ENCODE measurements around the gene FYN.
A peak's percentile ranks its signal among the peaks of the same experiment; 100 is the strongest.

Gene FYN

DNA sequence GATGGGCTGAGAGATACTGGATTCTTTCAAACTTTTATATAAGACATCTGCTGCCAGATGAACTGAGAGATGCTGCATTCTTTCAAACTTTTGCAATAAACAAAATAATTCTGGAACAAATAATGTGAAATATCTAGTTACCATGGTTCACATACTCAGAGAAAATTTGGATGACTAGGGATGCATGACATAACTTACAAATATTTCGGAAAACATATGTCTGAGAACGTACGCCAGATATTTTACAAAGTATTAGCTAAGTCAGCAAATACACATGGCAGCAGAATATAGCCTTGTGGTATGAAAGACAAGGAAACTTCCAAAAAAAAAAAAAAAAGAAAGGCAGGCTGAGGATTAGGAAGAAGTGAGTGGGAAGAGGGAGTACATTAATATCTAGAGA lies 154.3 kb downstream of the FYN start (continued):
- TF ChIP-seq, protein P1, sequence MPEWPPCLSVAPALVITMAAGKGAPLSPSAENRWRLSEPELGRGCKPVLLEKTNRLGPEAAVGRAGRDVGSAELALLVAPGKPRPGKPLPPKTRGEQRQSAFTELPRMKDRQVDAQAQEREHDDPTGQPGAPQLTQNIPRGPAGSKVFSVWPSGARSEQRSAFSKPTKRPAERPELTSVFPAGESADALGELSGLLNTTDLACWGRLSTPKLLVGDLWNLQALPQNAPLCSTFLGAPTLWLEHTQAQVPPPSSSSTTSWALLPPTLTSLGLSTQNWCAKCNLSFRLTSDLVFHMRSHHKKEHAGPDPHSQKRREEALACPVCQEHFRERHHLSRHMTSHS (tag by site-specific recombination; IDR thresholded peaks at IDR 0.05): no peak
- TF ChIP-seq ZBTB48 (tag by site-specific recombination; IDR thresholded peaks at IDR 0.05) (no peak), ZNF843 (tag by site-specific recombination; IDR thresholded peaks at IDR 0.05) (no peak), ZBTB20 (tag by site-specific recombination; IDR thresholded peaks at IDR 0.05) (no peak), ZNF561 (tag by site-specific recombination; IDR thresholded peaks at IDR 0.05; ENCODE audit: borderline replicate concordance) (no peak), ZXDB (tag by site-specific recombination; IDR thresholded peaks at IDR 0.05) (no peak), ZFP41 (tag by site-specific recombination; IDR thresholded peaks at IDR 0.05; ENCODE audit: borderline replicate concordance) (no peak)
- TF ChIP-seq, protein P2, sequence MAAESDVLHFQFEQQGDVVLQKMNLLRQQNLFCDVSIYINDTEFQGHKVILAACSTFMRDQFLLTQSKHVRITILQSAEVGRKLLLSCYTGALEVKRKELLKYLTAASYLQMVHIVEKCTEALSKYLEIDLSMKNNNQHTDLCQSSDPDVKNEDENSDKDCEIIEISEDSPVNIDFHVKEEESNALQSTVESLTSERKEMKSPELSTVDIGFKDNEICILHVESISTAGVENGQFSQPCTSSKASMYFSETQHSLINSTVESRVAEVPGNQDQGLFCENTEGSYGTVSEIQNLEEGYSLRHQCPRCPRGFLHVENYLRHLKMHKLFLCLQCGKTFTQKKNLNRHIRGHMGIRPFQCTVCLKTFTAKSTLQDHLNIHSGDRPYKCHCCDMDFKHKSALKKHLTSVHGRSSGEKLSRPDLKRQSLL (tag by site-specific recombination; IDR thresholded peaks at IDR 0.05): no peak

DNA sequence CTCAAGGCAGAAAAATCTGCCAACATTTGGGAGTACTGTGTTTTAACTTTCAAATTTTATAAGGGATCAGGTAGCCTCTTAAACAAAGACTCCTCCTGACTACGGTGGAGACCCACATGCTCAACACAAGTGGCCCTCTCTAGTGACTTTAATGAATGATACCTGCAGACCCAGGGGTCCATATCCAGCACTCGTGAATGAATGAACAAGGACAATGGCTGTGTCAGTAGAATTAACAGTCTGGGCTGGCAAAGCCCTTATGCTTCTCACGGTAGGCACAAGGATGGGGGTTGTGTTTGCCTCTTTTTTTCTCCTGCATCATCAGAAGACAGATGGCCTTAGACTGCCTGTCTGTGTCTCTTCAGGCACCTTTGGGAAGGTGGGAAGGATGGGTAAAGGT lies 154.9 kb downstream of the FYN start:
- no peaks in the 10 kb centered on the region for H3K9me3 ChIP-seq (ENCODE audit: control insufficient read depth, insufficient read depth, low read depth, low read length)
- CTCF ChIA-PET: interaction anchor here (1.5 to 1.6 kb wide), 2 partner anchors 277 to 311 kb away, joined by 3 to 6 read pairs; no protein-coding TSS in a partner anchor
- no peak overlapping the region for H3K4me3 ChIP-seq (ENCODE audit: low read depth, low read length)
- POLR2A ChIA-PET: no interaction called here
- no peak overlapping the region for H3K27ac ChIP-seq (ENCODE audit: extremely low read depth, low read depth, low read length)
- peaks cover 10% of the 10 kb centered on the region for H3K4me1 ChIP-seq (ENCODE audit: control insufficient read depth, insufficient read depth, low read length)
- H3K36me3 ChIP-seq (ENCODE audit: control insufficient read depth in 2 of 2, insufficient read depth in 1 of 2, low read length in 2 of 2): peaks cover 0 to 51% of the 10 kb centered on the region in 2 experiments; a peak in 1 of 3 replicates
- TF ChIP-seq FEZF1 (tag by site-specific recombination; IDR thresholded peaks at IDR 0.05): no peak
- TF ChIP-seq OSR2 (tag by site-specific recombination; IDR thresholded peaks at IDR 0.05): no peak

DNA sequence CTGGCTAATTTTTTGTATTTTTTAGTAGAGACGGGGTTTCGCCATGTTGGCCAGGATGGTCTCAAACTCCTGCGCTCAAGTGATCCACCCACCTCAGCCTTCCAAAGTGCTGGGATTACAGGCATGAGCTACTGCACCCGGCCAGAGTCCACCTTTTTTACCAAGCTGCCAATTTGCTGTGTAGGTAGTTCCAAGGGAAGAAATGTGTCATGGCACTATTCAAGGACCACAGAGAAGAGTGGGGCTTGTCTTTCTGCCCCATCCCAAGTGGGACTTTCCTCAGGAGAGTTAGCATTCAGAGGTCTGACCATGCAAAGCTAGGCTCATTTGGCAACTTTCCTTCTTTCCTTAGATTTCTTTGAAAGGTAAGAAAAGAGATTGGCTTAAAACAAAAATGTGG lies 155.6 kb downstream of the FYN start:
- ChIA-PET POLR2A (no interaction called here), CTCF (interaction anchor here (0.7 to 1.6 kb wide), 4 partner anchors 60 to 327 kb away, joined by 3 to 6 read pairs (median 4); no protein-coding TSS in a partner anchor)
- no peak for TF ChIP-seq ZNF626 (tag by site-specific recombination; IDR thresholded peaks at IDR 0.05)
- no peak for TF ChIP-seq ZSCAN30 (tag by site-specific recombination; IDR thresholded peaks at IDR 0.05)
- no peak for TF ChIP-seq ZNF48 (tag by site-specific recombination; IDR thresholded peaks at IDR 0.05)
- peaks cover 8% of the 10 kb centered on the region for H3K4me1 ChIP-seq (ENCODE audit: control insufficient read depth, insufficient read depth, low read length)
- H3K4me3 ChIP-seq (ENCODE audit: low read depth, low read length): no peak overlapping the region
- H3K27ac ChIP-seq (ENCODE audit: extremely low read depth, low read depth, low read length): no peak overlapping the region
- peaks cover 0 to 58% of the 10 kb centered on the region in 2 experiments; a peak in 1 of 3 replicates for H3K36me3 ChIP-seq (ENCODE audit: control insufficient read depth in 2 of 2, insufficient read depth in 1 of 2, low read length in 2 of 2)
- H3K9me3 ChIP-seq (ENCODE audit: control insufficient read depth, insufficient read depth, low read depth, low read length): no peaks in the 10 kb centered on the region

DNA sequence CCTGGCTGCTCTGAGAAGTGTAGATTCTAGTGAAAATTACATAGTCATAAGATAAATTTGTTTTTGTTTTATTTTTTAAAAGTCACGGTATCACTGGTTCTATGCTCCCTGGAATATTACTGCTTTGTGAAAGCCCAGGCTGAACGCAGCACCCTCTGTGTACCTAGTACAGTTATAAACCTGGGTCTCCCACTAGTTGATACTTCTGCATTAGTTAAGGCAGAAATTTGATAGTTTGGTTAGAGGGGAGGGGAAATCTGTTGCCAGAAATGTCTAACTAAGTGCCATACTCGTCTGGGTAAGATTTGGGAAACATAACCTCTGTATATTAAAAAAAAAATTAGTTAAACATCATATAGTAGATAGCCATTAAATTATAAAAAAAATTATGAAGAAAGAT lies 156.9 kb downstream of the FYN start:
- ChIA-PET CTCF (no interaction called here), POLR2A (no interaction called here)
- no peak overlapping the region for H3K4me3 ChIP-seq (ENCODE audit: low read depth, low read length)

More for the DNA sequence above, 156.9 kb downstream of the FYN start:
- TF ChIP-seq SCRT1 (tag by site-specific recombination; IDR thresholded peaks at IDR 0.05; ENCODE audit: borderline replicate concordance): peak; percentile 52; the same call in 1 of the 2 replicates
- TF ChIP-seq SP3 (tag by site-specific recombination; IDR thresholded peaks at IDR 0.05): no peak
- TF ChIP-seq, protein P3, sequence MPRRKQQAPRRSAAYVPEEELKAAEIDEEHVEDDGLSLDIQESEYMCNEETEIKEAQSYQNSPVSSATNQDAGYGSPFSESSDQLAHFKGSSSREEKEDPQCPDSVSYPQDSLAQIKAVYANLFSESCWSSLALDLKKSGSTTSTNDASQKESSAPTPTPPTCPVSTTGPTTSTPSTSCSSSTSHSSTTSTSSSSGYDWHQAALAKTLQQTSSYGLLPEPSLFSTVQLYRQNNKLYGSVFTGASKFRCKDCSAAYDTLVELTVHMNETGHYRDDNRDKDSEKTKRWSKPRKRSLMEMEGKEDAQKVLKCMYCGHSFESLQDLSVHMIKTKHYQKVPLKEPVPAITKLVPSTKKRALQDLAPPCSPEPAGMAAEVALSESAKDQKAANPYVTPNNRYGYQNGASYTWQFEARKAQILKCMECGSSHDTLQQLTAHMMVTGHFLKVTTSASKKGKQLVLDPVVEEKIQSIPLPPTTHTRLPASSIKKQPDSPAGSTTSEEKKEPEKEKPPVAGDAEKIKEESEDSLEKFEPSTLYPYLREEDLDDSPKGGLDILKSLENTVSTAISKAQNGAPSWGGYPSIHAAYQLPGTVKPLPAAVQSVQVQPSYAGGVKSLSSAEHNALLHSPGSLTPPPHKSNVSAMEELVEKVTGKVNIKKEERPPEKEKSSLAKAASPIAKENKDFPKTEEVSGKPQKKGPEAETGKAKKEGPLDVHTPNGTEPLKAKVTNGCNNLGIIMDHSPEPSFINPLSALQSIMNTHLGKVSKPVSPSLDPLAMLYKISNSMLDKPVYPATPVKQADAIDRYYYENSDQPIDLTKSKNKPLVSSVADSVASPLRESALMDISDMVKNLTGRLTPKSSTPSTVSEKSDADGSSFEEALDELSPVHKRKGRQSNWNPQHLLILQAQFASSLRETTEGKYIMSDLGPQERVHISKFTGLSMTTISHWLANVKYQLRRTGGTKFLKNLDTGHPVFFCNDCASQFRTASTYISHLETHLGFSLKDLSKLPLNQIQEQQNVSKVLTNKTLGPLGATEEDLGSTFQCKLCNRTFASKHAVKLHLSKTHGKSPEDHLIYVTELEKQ (tag by site-specific recombination; IDR thresholded peaks at IDR 0.05; ENCODE audit: borderline replicate concordance): no peak
- TF ChIP-seq ZFP69B (tag by site-specific recombination; IDR thresholded peaks at IDR 0.05): no peak
- TF ChIP-seq SCRT2 (tag by site-specific recombination; IDR thresholded peaks at IDR 0.05): peak; percentile 70
- no peak for TF ChIP-seq OVOL3 (tag by site-specific recombination; IDR thresholded peaks at IDR 0.05)
- TF ChIP-seq HOXD13 (CRISPR knock-in tag; IDR thresholded peaks at IDR 0.05; ENCODE audit: borderline replicate concordance): no peak
- no peak for TF ChIP-seq ZNF140 (tag by site-specific recombination; IDR thresholded peaks at IDR 0.05)
- Histone ChIP-seq H3K4me1 (ENCODE audit: control insufficient read depth, insufficient read depth, low read length) (peaks cover 5% of the 10 kb centered on the region; the same call in 1 of the 2 replicates), H3K27ac (ENCODE audit: extremely low read depth, low read depth, low read length) (no peak overlapping the region), H3K36me3 (ENCODE audit: control insufficient read depth in 2 of 2, insufficient read depth in 1 of 2, low read length in 2 of 2) (peaks cover 0 to 70% of the 10 kb centered on the region in 2 experiments; a peak in 1 of 3 replicates), H3K9me3 (ENCODE audit: control insufficient read depth, insufficient read depth, low read depth, low read length) (no peaks in the 10 kb centered on the region)

Measured in HEK293 (cell line).